OCI-LY3 (cell line): ENCODE results near the gene BCAR3.

ENCODE experiments used
- CTCF ChIP-seq: fragments of 200-600, 300-600 bp; sonication (generic); IDR thresholded peaks from 2 replicates; pipeline ENCODE4 v1.5.1; 2014; ENCODE audit warnings: antibody characterized with exemption, low read length, low read depth
- EZH2phosphoT487 ChIP-seq: fragments of 200-600 bp; shearing (Covaris generic); IDR thresholded peaks from 2 replicates; pipeline ENCODE4 v1.6.1; 2018; ENCODE audit warnings: antibody characterized with exemption, mixed run types, low read depth

- TF ChIP-seq CTCF (no peak), EZH2phosphoT487 (no peak)
Measured at GRCh38 chr1:93704052-93704451, 22.4 kb upstream of the BCAR3 start.
